T1000 (cell line): ENCODE results near the gene DYNLT4.
A peak's percentile ranks its signal among the peaks of the same experiment; 100 is the strongest.
"Not testable (repeated sequence)": the region's sequence is repeated elsewhere in the genome, so short reads cannot be mapped to it uniquely, and the experiment has no call there.

Experiments
- DNase-seq: peaks from one replicate; lab custom pipeline; 2025; ENCODE audit warnings: mixed read lengths; lab: John Stamatoyannopoulos, UW

Gene DYNLT4

DNA sequence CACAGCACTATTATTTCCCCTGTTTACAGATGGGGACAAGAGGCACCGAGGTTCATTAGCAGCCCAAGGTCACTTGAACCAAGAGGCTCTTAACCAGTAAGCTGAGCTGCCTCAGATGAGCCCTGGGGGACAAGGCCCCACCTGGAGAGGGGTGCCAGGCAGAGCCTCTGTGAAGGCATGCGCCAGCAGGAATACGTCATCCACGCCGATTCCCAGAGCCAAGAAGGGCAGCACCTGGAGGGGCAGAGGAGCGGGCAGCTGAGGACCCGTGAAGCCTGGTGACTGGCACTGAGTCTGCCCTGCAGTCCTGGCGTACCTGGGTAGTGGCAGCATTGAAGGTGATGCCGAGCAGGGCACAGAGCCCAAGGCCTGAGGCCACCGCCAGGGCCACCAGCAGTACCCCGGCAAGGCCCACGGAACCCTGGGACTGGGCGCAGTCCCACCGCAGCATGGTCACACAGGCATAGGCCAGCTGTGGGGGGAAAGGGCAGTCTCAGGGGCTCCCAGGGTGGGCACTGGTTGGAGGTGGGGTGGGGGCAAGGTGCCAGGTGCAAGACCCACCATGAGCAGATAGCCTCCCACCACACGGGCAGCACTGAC, 21.8 kb upstream of the DYNLT4 start:
- no peak for DNase-seq

GRCh38 chr1:44828003-44828651, 21.0 kb upstream of the DYNLT4 start:
- DNase-seq = no peak

DNA sequence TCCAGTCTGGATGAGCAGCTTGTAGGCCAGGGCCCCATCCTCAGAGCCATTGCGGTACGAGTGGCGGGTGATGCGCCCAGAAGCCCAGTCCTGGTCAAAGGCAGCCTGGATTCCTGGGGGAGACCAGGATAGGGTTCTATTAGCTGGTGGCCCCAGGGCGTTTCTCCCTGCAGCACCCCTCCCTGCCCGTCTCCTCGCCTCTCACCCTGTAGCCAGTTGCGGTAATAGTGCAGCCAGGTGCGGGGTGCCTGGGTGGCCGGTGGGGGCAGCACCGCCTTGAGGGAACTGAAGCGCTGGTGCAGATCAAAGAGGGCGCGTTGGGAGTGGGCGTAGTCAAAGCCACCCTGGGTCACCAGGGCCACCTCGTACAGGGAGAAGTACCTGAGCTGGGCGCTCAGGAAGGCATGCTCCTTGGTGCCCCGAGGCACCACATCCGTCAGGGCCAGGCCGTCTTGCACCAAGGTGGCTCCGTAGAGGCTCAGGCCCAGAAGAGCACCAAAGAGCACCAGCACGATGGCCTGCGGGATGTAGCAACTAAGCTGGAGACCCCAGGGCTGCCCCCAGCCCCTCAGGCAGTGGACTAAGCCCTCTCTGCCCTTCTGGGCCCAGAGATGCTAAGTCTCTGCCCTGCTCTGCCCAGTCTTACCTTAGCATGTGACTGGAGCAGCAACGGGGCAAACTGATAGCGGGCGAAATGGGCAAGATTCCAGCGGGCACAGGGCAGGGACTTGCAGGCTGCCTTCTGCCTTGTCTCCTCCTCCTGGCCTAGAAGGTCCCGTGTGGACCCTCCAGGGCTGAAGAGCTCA, 20.2 kb upstream of the DYNLT4 start:
- DNase-seq = no peak

DNA sequence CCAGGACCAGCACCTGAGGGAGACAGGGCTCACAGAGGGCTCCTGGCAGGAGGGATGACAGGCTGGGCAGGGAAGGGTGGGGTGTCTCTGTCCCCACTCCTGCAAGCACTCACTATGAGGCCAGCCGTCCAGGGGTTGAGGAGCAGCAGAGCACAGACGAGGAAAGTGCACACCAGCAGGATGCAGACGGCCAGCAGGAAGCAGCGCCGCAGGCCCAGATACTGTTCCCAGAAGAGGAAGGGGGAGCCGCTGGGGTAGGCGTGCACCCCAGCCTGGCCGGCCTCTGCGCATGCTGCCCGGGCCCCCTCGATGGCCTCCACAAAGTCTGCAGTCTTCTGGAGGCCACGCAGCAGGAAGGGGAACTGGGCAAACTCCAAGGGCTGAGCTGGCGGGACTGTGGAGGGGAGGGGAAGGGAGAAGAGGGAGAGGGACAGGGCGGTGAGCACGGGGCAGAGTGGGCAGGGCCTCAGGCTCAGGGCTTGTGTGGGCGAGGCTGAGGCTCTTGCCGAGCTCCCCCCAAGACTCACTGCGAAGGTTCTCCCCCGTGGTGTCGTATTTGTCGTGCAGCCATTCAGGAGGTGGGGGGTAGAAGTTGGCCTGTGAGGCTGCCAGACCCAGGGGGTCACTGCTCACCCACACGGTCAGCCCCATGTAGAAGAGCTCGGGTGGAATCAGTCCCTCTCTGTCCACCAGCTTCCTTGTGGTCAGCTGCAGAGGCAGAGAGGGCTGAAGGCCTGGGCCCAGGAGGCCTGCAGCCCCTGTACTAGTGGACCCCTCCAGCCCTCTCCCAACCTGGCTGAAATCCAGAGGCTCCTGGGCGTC, 19.4 kb upstream of the DYNLT4 start:
- DNase-seq = no peak

GRCh38 chr1:44824392-44824791, 17.2 kb upstream of the DYNLT4 start:
- not testable (repeated sequence) for DNase-seq

DNA sequence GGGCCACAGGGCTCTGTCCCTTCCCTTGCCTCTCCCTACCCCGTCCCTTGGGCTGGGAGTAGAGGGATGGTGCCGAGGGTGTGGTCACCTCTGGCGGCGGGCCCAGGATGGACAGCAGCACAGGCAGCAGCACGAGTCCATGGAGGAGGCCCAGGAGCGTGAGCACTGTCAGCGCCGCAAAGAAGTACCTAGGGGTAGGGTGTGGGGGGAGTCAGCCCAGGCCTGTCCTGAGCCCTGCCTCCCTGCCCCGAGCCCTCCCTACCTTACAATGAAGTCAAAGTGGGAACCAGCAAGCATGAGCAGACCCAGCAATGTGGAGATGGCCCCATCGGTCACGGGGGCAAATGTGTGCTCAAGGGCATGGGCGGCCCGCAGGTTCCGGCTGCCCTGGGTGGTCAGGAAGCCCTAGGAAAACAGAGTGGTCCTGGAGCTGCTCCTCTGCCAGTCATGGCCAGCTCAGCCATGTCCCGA, 15.9 kb upstream of the DYNLT4 start:
- DNase-seq = no peak

- no peak for DNase-seq
Observed at GRCh38 chr1:44822131-44822701, 15.1 kb upstream of the DYNLT4 start.

DNA sequence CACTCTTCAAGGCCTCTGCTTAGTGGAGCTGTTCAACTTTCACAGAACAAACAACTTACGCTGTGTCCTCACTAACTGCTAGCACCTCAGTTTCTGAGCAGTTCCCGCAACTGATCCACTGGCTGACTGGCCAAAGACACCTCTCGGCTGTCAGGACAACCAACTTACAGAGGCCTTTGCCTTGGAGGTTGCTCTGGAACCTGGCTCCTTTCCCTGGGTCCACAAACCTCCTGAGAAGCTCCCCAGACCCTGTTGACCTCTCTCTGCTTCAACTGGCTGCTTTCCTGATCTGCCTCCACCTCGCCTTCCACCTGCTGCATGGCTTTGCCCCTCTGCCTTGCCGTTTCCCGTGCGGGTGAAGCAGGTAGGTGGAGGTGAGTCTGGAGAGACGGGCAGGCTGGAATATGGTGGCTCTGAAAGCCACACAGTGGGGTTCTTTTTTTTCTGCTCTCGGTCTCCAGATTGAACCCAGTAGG, 14.1 kb upstream of the DYNLT4 start:
- DNase-seq = no peak

DNA sequence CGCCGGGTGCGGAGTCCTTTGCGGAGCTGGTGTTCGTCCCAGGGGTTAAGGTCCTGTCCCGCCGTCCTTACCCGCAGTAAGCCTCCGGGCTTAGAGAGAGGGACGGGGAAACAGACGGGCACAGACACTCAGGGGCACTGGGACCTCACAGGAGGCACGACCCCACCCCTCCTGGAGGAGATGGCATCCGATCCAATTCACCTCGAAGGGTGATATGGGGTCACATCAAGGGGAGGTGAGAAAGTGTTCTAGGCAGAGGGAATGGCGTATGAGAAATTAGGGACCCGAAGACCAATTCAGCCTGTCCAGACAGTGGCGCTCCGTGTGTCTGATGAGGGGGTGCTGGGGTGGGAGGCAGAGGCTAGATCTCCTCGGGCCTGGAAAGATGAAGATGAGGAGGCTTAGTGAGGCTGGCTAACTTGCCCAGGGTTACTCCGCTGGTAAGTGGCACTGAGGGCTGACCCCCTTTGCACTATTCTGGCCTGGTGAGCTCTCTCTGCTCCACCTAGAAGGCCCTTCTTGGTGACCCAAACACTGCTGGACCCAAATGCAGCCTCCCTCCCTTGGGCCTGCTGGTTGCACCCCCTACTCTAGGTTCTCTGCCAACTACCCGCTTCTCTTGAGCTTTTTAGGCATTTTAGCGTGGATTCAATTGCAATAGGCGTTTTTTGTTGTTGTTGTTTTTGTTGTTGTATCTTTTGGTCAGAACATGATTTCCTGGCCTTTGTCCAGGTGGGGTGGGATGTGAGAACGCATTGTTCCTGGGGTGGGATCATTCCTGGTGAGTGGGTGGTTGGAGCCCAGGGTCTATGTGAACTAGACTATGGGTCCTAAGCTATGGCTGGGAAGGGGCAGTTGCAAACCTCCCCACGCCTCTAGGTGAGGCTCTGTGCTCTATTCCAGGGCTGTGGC, 13.4 kb upstream of the DYNLT4 start:
- no peak for DNase-seq

GRCh38 chr1:44819608-44820327, 12.6 kb upstream of the DYNLT4 start:
- peak; percentile 91 for DNase-seq

- peak; percentile 85 for DNase-seq
Observed at GRCh38 chr1:44819196-44819607, 12.1 kb upstream of the DYNLT4 start.

DNA sequence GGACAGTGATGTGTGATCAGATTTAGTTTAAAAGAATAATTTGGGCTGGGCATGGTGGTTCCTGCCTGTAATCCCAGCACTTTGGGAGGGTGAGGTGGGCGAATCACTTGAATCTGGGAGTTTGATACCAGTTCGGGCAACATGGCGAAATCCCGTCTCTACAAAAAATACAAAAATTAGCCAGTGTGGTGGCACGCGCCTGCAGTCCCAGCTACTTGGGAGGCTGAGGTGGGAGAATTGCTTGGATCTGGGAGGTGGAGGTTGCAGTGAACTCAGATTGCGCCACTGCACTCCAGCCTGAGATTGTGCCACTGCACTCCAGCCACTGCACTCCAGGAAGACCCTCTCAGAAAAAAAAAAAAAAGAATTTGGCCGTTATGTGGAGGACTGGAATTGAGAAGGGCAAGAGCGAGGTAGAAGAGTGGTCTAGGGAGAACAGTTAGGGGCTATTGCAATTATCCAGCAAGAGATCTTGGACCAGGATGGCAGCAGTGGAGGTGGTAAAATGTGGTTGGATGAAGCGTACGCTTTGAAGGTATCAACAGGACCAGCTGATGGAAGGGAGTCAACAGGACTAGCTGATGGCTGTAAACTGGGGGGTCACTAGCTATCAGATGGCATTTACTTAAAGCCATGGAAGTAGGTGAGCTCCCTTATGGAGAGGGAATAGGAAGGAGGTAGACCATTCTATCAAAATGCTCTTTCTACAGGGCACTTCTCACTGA, 10.8 kb upstream of the DYNLT4 start:
- no peak for DNase-seq

- no peak for DNase-seq
Observed at GRCh38 chr1:44817307-44817706, 10.2 kb upstream of the DYNLT4 start.

DNA sequence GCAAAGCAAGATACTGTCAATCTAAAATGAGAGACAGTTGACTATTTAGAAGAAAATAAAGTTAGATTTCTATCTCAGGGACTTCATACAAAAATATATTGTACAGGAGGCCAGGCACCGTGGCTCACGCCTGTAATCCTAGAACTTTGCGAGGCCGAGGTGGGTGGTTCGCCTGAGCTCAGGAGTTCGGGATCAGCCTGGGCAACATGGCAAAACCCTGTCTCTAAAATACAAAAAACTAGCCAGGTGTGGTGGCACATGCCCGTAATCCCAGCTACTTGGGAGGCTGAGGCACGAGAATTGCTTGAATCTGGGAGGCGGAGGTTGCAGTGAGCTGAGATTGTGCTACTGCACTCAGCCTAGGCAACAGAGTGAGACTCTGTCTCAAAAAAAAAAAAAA, 8.8 kb upstream of the DYNLT4 start:
- not testable (repeated sequence) for DNase-seq

DNA sequence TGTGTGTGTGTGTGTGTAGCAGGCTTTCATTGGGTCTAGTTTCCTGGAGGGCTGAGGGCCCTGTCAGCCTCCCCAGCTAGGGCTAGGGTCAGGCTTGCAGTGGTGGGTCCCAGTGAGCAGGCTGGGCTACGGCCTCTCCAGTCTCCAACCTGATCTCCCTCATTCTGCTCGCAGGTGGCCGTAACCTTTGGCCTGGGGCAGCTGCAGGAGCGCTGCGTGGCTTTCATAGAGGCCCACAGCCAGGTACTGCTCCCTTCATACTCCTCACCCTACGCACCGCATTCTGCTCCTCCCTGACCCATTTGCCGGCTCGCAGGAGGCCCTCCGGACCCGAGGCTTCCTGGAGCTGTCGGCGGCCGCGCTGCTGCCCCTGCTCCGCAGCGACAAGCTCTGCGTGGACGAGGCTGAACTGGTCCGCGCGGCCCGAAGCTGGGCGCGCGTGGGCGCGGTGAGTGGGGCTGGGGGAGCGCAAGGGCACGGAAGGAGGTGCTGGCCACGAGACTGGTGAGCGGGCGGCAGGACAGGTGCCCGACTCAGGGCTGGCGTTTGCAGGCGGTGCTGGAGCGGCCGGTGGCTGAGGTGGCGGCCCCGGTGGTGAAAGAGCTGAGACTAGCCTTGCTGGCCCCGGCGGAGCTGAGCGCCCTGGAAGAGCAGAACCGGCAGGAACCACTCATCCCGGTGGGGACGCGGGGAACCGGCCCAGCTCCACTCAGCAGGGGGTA, 5.8 kb upstream of the DYNLT4 start:
- DNase-seq = no peak

- no peak for DNase-seq
Observed at GRCh38 chr1:44811234-44811633, 4.1 kb upstream of the DYNLT4 start.

GRCh38 chr1:44810762-44811105, 3.6 kb upstream of the DYNLT4 start:
- not testable (repeated sequence) for DNase-seq

GRCh38 chr1:44810101-44810761, 3.1 kb upstream of the DYNLT4 start:
- peak; percentile 52 for DNase-seq
